SK-N-MC (cell line): ENCODE results near the gene CPTP.
"Not testable (repeated sequence)": the region's sequence is repeated elsewhere in the genome, so short reads cannot be mapped to it uniquely, and the experiment has no call there.

Experiments
- DNase-seq: peaks from one replicate; pipeline ENCODE4 v3.0.0-alpha.2; 2011; ENCODE audit warnings: low read depth, low spot score
- H3K27ac ChIP-seq: fragments of 200-600 bp; sonication (generic); 2 replicates; pipeline ENCODE4 v1.5.1; 2016; ENCODE audit warnings: mixed run types
- H3K36me3 ChIP-seq: fragments of 200-600 bp; sonication (generic); 2 replicates; pipeline ENCODE4 v1.6.1; 2017; ENCODE audit warnings: antibody characterized with exemption, low read length, mixed read lengths; ENCODE audit not compliant: insufficient read depth
- H3K4me3 ChIP-seq: fragments of 200-600 bp; sonication (generic); 2 replicates; pipeline ENCODE4 v1.5.1; 2016
- H3K9ac ChIP-seq: fragments of 200-600 bp; sonication (generic); 2 replicates; pipeline ENCODE4 v1.8.0; 2017; ENCODE audit warnings: mixed run types, mixed read lengths; ENCODE audit not compliant: insufficient read length
- H3K9me3 ChIP-seq: fragments of 200-600 bp; sonication (generic); 2 replicates; pipeline ENCODE4 v1.6.1; 2017; ENCODE audit warnings: low read depth, mild to moderate bottlenecking, antibody characterized with exemption, low read length, moderate library complexity, mixed read lengths
- EZH2 ChIP-seq: fragments of 200-600 bp; sonication (generic); IDR thresholded peaks from one replicate; pipeline ENCODE4 v1.6.1; 2017; ENCODE audit warnings: antibody characterized with exemption
- FOXP2 ChIP-seq: optimal IDR thresholded peaks from 2 replicates; pipeline ENCODE3; 2011; ENCODE audit warnings: mild to moderate bottlenecking, moderate library complexity; ENCODE audit not compliant: insufficient read depth; ENCODE audit errors: extremely low read length, control extremely low read depth
- POLR2AphosphoS5 ChIP-seq: IDR thresholded peaks from 2 replicates; pipeline ENCODE4 v1.6.1; 2012; ENCODE audit warnings: mild to moderate bottlenecking, low read depth, low read length, borderline replicate concordance

Gene CPTP

DNA sequence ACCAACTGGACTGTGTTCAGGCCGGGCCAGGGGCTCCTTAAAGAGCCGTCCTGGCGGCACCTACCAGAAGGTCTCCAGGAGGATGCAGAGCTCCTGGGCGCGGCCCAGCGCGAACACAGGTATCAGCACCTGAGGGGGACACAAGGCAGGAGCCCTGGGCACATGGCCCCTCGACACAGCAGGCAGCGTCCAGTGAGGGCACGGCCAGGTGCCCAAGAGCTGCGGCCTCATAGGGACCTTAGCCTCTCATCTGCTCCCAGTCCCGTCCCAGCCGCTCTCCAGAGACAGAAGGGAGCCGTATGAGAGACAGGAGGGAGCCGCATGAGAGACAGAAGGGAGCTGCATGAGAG lies 10.4 kb upstream of the CPTP start:
- peaks cover 47% of the 10 kb centered on the region; the same call in 1 of the 2 replicates for H3K36me3 ChIP-seq
- no peak overlapping the region for H3K9ac ChIP-seq
- H3K4me3 ChIP-seq, result no peak overlapping the region
- no peaks in the 10 kb centered on the region for H3K9me3 ChIP-seq
- no peak overlapping the region for H3K27ac ChIP-seq
- TF ChIP-seq FOXP2 (no peak), EZH2 (no peak), POLR2AphosphoS5 (no peak)
- DNase-seq, result no peak

DNA sequence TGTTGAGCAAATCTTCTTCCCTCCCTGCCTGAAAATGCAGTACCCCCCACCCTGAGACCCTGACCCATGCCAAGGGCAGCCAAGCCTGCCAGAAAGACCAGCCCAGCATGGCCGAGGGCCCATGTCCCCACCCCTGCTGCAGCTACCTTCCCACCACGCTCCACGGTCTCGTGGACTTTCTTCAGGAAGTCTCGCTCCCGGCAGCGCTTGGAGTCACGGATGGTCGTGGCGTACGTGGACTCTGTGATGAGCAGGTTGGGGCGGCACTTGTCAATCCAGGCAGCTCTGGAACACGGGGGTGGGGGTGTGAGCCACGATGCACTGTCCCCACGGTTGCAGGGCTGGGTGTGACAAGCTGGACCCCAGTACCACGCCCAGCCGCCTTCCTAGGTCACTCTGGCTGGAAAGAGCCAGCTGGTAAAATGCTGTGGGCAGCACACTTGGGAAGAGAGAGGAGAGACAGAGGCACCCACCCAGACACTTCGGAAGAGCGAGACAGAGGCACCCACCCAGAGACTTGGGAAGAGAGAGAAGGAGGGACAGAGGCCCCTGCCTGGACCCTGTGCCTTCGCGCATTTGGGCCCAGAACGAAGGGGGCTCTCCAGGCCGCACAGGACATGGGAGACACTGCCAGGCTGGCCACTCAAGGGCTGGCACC lies 9.8 kb upstream of the CPTP start:
- H3K36me3 ChIP-seq, result peaks cover 52% of the 10 kb centered on the region; the same call in 1 of the 2 replicates

DNA sequence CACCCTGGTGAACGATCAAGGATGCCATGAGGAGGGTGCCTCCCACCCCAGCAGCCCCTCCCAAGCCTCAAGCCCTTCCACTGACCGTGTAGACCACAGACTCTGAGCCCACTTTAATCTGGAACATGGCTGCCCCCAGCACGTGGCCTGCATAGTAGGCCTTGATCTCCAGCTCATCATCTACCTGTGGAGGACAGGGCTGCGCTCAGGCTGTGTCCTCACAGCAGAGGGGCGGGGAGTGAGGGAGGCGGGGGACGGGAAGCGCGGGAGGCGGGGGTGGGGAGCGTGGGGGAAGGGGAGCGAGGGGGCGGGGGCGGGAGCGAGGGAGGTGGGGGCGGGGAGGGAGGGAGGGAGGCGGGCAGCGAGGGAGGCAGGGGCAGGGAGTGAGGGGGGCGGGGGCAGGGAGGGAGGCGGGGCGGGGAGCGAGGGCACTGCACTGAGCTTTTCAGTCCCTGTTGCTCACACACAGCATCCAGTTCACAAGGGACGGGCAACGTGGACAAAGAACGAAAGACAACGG lies 9.1 kb upstream of the CPTP start:
- Histone ChIP-seq H3K4me3 (no peak overlapping the region), H3K9ac (no peak overlapping the region), H3K9me3 (no peaks in the 10 kb centered on the region), H3K27ac (no peak overlapping the region), H3K36me3 (peaks cover 52% of the 10 kb centered on the region; the same call in 1 of the 2 replicates)
- DNase-seq, result no peak
- TF ChIP-seq FOXP2 (no peak), EZH2 (no peak), POLR2AphosphoS5 (no peak)

More for the DNA sequence above, 9.8 kb upstream of the CPTP start:
- H3K9me3 ChIP-seq, result no peaks in the 10 kb centered on the region
- H3K9ac ChIP-seq, result no peak overlapping the region
- H3K4me3 ChIP-seq, result no peak overlapping the region
- TF ChIP-seq POLR2AphosphoS5 (no peak; the same call in 1 of the 2 replicates), EZH2 (no peak), FOXP2 (no peak)
- no peak for DNase-seq
- no peak overlapping the region for H3K27ac ChIP-seq

DNA sequence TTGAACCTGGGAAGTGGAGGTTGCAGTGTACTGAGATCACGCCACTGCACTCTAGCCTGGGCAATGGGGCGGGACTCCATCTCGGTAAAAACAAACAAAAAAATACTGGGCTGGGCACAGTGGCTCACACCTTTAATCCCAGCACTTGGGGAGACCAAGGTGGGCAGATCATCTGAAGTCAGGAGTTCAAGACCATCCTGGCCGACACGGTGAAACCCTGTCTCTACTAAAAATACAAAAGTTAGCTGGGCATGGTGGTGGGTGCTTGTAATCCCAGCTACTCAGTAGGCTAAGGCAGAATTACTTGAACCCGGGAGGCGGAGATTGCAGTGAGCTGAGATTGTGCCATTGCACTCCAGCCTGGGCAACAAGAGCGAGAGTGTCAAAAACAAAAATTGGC lies 8.4 kb upstream of the CPTP start:
- H3K9ac ChIP-seq, H3K4me3 ChIP-seq, H3K9me3 ChIP-seq, DNase-seq, H3K27ac ChIP-seq: not testable (repeated sequence)
- peaks cover 48% of the 10 kb centered on the region; the same call in 1 of the 2 replicates for H3K36me3 ChIP-seq

DNA sequence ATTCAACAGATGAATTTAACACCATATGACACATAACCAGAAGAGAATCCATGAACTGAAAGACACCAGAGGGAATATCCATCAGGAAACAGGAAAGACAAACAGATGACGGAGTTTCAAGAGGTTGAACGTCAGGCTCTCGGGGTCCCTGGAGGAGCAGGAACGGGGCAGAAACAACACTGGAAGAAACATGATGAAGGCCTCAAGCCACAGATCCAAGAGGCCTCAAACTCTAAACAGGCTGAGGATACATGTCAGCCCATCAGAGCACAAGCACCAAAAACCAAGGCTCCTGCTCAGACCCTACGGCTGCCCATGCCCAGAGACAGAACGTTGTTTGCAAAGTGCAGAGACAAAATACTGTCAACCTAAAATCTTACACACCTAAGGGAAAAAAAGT lies 7.2 kb upstream of the CPTP start:
- Histone ChIP-seq H3K36me3 (peaks cover 39% of the 10 kb centered on the region; the same call in 1 of the 2 replicates), H3K9me3 (no peaks in the 10 kb centered on the region), H3K27ac (peak overlapping the region; percentile 70; the same call in 1 of the 2 replicates), H3K9ac (no peak overlapping the region), H3K4me3 (no peak overlapping the region)
- TF ChIP-seq FOXP2 (no peak), POLR2AphosphoS5 (no peak), EZH2 (no peak)
- DNase-seq, result no peak

DNA sequence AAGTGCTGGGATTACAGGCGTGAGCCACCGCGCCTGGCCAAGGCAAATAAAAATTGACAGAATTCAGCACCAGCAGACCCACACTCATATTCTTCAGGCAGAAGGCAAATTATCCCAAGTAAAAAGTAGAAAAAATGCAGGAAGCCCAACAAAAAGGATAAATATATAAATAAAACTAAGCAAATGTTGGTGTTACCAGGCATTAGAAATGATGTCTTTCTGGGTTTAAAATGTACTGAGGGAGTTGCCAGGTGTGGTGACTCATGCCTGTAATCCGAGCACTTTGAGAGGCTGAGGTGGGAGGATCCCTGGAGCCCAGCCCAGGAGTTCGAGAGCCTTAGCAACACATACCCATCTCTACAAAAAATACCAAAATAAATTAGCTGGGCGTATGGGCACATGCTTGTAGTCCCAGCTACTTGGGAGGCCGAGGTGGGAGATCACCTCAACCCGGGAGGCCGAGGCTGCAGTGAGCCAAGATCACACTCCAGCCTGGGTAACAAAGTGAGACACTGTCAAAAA lies 6.4 kb upstream of the CPTP start:
- peak overlapping the region; percentile 40; the same call in 1 of the 2 replicates for H3K27ac ChIP-seq
- no peak for TF ChIP-seq POLR2AphosphoS5
- TF ChIP-seq EZH2, result no peak
- TF ChIP-seq FOXP2, result no peak
- no peak overlapping the region for H3K4me3 ChIP-seq
- no peaks in the 10 kb centered on the region for H3K9me3 ChIP-seq
- no peak overlapping the region for H3K9ac ChIP-seq
- DNase-seq, result no peak
- H3K36me3 ChIP-seq, result peaks cover 32% of the 10 kb centered on the region; the same call in 1 of the 2 replicates

DNA sequence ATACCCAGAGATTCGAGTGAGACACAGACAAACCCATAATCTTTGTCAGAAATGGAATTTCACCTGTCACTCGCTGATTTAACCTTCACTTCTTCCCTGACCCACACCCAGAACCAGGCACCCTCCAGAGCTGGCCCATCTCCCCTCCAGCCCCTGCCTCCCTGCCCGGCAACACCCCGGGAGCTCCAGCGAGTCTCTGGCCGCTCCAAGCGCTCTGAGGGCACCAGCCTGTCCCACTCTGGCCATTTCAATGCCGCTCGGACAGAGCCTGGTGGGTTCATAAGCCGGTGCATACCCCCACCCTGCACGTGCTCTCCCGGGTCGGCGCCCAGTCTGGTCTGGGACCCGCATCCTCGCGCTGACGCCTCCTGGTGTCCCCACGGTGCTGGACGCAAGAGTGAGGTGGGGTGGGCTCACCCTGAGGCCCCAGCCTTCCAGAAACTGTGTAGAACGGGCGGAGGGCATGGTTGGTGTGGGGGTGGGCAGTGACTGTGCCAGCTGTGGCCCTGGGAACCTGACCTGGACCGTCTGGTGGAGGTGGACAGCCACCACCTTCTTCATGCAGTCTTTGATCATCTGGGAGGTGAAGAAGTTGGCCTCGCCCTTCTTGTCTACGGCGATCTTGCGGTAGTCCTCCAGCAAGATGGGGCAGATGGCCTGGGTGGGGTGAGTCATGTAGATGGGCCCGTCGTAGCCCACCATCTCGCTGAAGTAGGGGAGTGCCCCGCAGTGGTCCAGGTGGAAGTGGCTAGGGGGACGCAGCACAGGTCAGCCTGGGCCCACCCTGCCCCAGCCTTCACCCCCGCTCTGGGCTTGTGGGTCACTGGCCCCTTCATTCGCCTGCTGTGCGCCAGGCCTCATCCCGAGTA lies 5.6 kb upstream of the CPTP start:
- TF ChIP-seq FOXP2, result no peak
- TF ChIP-seq EZH2, result no peak
- no peak; the same call in 1 of the 2 replicates for TF ChIP-seq POLR2AphosphoS5
- H3K36me3 ChIP-seq, result peaks cover 24% of the 10 kb centered on the region; the same call in 1 of the 2 replicates
- no peak for DNase-seq
- no peak overlapping the region for H3K4me3 ChIP-seq
- H3K9ac ChIP-seq, result no peak overlapping the region
- H3K27ac ChIP-seq, result no peak overlapping the region
- no peaks in the 10 kb centered on the region for H3K9me3 ChIP-seq

DNA sequence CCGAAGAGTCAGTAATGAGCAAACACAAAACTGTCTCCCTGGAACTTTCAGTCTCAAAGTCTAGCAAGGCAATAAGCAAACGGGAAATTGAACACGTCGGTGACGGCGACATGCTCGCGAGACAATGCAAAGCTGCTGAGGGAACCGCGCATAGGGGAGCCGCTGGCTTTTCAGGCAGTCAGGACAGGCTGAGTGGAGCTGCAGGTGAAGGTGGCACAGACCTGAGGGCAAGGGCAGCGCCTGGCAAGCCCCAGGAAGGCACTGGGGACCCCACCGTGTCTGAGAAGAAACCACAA lies 5.0 kb upstream of the CPTP start:
- Histone ChIP-seq H3K4me3 (no peak overlapping the region), H3K9me3 (no peaks in the 10 kb centered on the region), H3K36me3 (peaks cover 18% of the 10 kb centered on the region; the same call in 1 of the 2 replicates), H3K9ac (no peak overlapping the region), H3K27ac (no peak overlapping the region)
- TF ChIP-seq POLR2AphosphoS5 (no peak), FOXP2 (no peak), EZH2 (no peak)
- DNase-seq, result no peak
